Activated T-cell treated with anti-CD3 and anti-CD28 coated beads, Interleukin-2, amount 50 U/mL, for 72 hours (primary cell): ENCODE results near the gene ZNF865. TPM values are rescaled to one million over a fixed set of nuclear protein-coding genes. Genes with fewer than 3 reads are reported as not detected.

Experiments
- ATAC-seq, 2 donors: fragments of 150-1000 bp; cut with Tn5 transposase; replicated peaks in 1 of 2; 2 replicates each; pipeline ENCODE4 v1.10.0; 2021; ENCODE audit warnings: moderate library complexity in 2 of 2, mild to moderate bottlenecking in 1 of 2
- DNase-seq, 2 donors: peaks; one replicate each; pipeline ENCODE4 v3.0.0; 2021 to 2022; ENCODE audit warnings: mixed read lengths in 1 of 2
- H3K27ac Mint-ChIP-seq: one replicate; pipeline ENCODE4 v1.8.0; 2022; ENCODE audit warnings: mild to moderate bottlenecking, moderate library complexity, mixed read lengths
- H3K27me3 Mint-ChIP-seq: one replicate; pipeline ENCODE4 v1.8.0; 2022; ENCODE audit warnings: low read depth, mixed read lengths
- H3K36me3 Mint-ChIP-seq, 2 donors: one replicate each; pipeline ENCODE4 v1.8.0; 2022; ENCODE audit warnings: mixed read lengths in 2 of 2, mild to moderate bottlenecking in 1 of 2; ENCODE audit not compliant: insufficient read depth in 2 of 2
- H3K4me1 Mint-ChIP-seq: one replicate; pipeline ENCODE4 v1.8.0; 2022; ENCODE audit warnings: low read depth, mixed read lengths
- H3K4me3 Mint-ChIP-seq, 2 donors: one replicate each; pipeline ENCODE4 v1.8.0; 2022; ENCODE audit warnings: mild to moderate bottlenecking in 2 of 2, mixed read lengths in 2 of 2, moderate library complexity in 2 of 2
- H3K9me3 Mint-ChIP-seq, 2 donors: one replicate each; pipeline ENCODE4 v1.8.0; 2022; ENCODE audit warnings: mixed read lengths in 2 of 2
- total RNA-seq, 2 donors: library from RNA; stranded (reverse); gene quantifications; one replicate each; pipeline ENCODE4 v1.2.3, GENCODE V29; 2022

ZNF865 gene
- total RNA-seq, 2 donors from 2014 or later, result 12.9 to 13.2 TPM

DNA sequence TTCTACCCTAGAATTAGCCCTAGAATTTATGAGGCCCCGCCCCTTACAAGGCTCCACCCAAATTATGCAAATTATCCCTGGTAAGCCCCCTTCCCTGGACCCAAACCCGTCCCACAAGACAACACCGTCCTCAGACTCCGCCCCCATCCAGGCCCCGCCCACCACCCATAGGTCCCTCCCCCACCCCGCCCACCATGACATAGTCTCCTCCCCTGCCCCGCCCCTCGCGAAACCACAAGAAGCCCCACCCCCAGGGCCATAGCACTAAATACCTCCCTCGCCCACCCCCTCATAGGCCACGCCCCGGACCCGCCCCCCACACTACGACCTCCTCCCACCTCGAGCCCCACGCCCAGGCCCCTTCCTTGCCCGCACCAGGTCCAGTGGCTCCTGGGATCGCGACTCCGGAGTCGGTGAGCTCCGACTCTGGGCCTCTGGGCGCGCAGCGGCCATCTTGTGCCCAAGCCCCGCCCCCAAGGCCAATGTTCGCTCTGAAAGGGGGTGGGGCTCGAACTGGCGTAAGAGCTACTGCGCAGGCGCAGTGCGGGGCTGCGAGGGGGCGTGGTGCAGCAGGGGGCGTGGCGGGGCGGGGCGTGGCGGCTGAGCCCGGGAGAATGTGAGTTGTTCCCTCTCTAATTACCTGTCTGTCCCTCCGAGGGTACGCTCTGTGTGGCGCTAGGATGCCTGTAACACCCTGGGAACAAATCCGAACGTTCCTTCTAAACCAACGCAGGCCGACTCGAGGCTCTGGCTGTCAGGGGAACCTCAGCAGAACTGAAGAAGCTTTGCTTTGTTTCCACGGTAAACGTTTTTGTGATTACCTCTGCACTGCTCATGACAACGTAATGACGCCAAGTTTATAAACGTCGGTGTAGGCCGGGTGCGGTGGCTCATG lies 18.9 kb downstream of the ZNF865 start, which contains the start of gene ZNF784:
ZNF784 (minus strand) TSS at position 458 of the 895 bp plus-strand sequence; CDS start at position 453, 5 bp downstream.
- Mint-ChIP-seq H3K27ac (peak within 1 kb of the TSS; percentile 97), H3K36me3 (peaks cover 0 to 8% of the 10 kb centered on the region in 2 donors), H3K4me1 (peaks cover 52% of the 10 kb centered on the region), H3K4me3 (peak within 1 kb of the TSS; percentile 85 to 88), H3K9me3 (no peaks in the 10 kb centered on the region), H3K27me3 (peaks cover 6% of the 10 kb centered on the region)
- DNase-seq (peak; percentile 92 to 96), ATAC-seq (peak; percentile 67 to 72)

DNA sequence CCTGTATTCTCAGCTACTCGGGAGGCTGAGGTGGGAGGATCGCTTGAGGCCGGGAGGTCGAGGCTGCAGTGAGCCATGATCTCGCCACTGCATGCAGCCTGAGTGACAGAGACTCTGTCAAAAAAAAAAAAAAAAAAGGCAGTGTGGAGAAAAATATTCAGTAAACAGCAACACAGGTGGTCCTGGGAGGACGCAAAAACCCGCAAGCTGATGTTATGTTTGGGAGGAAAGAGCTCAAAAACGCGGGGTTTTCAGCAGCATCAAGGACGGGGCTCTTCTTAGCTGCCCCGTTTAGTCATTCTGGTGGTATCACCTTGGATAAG lies 19.5 kb downstream of the ZNF865 start:
- no peak for ATAC-seq
- Mint-ChIP-seq H3K27me3 (peaks cover 6% of the 10 kb centered on the region), H3K27ac (peak overlapping the region; percentile 97), H3K4me1 (peaks cover 46% of the 10 kb centered on the region), H3K4me3 (peak overlapping the region; percentile 85 to 88), H3K9me3 (no peaks in the 10 kb centered on the region), H3K36me3 (peaks cover 0 to 3% of the 10 kb centered on the region in 2 donors)
- DNase-seq, result no peak

- peak; percentile 67 for DNase-seq
- H3K36me3 Mint-ChIP-seq, result no peaks in the 10 kb centered on the region
- peak overlapping the region; percentile 86 for H3K27ac Mint-ChIP-seq
- peak overlapping the region; percentile 69 to 83 for H3K4me3 Mint-ChIP-seq
- ATAC-seq, result peak; percentile 67 to 70
- H3K27me3 Mint-ChIP-seq, result peaks cover 6% of the 10 kb centered on the region
- H3K4me1 Mint-ChIP-seq, result peaks cover 35% of the 10 kb centered on the region
- no peaks in the 10 kb centered on the region for H3K9me3 Mint-ChIP-seq
These were observed 20.9 kb downstream of the ZNF865 start for GRCh38 chr19:55626350-55626749.

DNA sequence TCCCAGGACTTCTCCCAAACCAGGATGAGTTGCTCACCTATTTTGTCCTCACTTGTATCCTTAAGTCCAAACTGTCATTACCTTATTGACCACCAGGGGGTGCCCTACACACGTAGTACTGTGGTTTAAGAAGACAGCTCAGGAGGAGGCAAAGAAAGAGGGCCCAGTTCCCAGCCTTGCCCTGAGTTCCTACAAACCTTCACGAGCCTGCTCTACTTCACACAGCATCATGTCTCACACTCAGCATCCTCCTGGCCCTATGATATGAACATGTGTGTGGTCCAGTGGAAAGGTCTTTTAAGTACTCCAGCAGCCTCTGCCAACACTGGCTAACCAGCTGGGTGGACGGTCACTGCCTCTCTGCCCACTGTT lies 27.0 kb downstream of the ZNF865 start:
- Mint-ChIP-seq H3K27me3 (peaks cover 6% of the 10 kb centered on the region), H3K9me3 (no peaks in the 10 kb centered on the region), H3K36me3 (peaks cover 7 to 10% of the 10 kb centered on the region in 2 donors), H3K27ac (no peak overlapping the region), H3K4me3 (peak overlapping the region; percentile 15 to 54), H3K4me1 (peaks cover 52% of the 10 kb centered on the region)
- peak; percentile 38 to 41 for ATAC-seq
- peak; percentile 91 to 94 for DNase-seq

GRCh38 chr19:55633861-55634260 lies 28.4 kb downstream of the ZNF865 start:
- Mint-ChIP-seq H3K27ac (no peak overlapping the region), H3K4me1 (peaks cover 64% of the 10 kb centered on the region), H3K9me3 (no peaks in the 10 kb centered on the region), H3K36me3 (peaks cover 10% of the 10 kb centered on the region in 2 donors), H3K27me3 (no peaks in the 10 kb centered on the region), H3K4me3 (peak overlapping the region; percentile 95 to 99)
- ATAC-seq (no peak), DNase-seq (no peak)

GRCh38 chr19:55635334-55635717 lies 29.9 kb downstream of the ZNF865 start:
- DNase-seq, result peak in 1 of 2 donors; percentile 21
- peaks cover 12 to 13% of the 10 kb centered on the region in 2 donors for H3K36me3 Mint-ChIP-seq
- H3K9me3 Mint-ChIP-seq, result peaks cover 0 to 2% of the 10 kb centered on the region in 2 donors
- H3K27me3 Mint-ChIP-seq, result no peaks in the 10 kb centered on the region
- peak overlapping the region; percentile 100 for H3K27ac Mint-ChIP-seq
- ATAC-seq, result peak; percentile 10 to 41
- H3K4me3 Mint-ChIP-seq, result peak overlapping the region; percentile 95 to 99
- peaks cover 78% of the 10 kb centered on the region for H3K4me1 Mint-ChIP-seq

DNA sequence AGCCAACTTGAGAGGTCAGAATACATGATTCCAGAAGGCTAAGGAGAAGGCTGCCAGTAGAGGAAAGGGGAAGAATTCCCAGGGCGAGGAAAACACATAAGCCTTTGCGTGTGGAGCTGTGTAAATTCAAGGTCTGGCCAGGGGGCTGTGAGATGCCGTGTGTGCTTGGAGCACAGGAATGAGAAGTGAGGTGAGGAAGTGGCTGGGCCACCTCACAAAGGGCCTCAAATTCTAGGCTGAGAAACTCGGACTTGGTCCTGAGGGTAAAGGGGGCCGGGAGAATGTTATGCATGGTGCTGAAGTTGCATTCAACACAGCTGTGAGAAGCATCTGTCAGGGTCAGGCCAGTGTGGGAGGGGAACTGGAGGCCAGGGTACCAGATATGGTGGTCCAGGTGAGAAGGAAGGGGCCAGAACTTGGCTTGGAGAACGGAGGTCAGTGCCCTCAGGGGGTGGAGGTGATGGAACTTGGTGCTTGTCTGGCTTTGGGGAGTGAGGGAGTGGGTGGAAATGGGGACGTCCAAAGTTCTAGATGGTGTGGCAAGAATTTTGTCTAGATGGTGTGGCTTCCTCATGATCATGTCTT lies 30.5 kb downstream of the ZNF865 start:
- H3K4me3 Mint-ChIP-seq, result peak overlapping the region; percentile 95 to 99
- DNase-seq (no peak), ATAC-seq (no peak)
- H3K4me1 Mint-ChIP-seq, result peaks cover 81% of the 10 kb centered on the region
- no peaks in the 10 kb centered on the region for H3K27me3 Mint-ChIP-seq
- peaks cover 12 to 13% of the 10 kb centered on the region in 2 donors for H3K36me3 Mint-ChIP-seq
- H3K27ac Mint-ChIP-seq, result peak overlapping the region; percentile 100
- H3K9me3 Mint-ChIP-seq, result peaks cover 0 to 2% of the 10 kb centered on the region in 2 donors

- H3K4me1 Mint-ChIP-seq, result peaks cover 76% of the 10 kb centered on the region
- peak overlapping the region; percentile 100 for H3K27ac Mint-ChIP-seq
- DNase-seq (no peak), ATAC-seq (no peak)
- H3K4me3 Mint-ChIP-seq, result peak overlapping the region; percentile 95 to 99
- no peaks in the 10 kb centered on the region for H3K27me3 Mint-ChIP-seq
- peaks cover 0 to 2% of the 10 kb centered on the region in 2 donors for H3K9me3 Mint-ChIP-seq
- H3K36me3 Mint-ChIP-seq, result peaks cover 13 to 14% of the 10 kb centered on the region in 2 donors
These were observed 31.3 kb downstream of the ZNF865 start for GRCh38 chr19:55636723-55637122.

DNA sequence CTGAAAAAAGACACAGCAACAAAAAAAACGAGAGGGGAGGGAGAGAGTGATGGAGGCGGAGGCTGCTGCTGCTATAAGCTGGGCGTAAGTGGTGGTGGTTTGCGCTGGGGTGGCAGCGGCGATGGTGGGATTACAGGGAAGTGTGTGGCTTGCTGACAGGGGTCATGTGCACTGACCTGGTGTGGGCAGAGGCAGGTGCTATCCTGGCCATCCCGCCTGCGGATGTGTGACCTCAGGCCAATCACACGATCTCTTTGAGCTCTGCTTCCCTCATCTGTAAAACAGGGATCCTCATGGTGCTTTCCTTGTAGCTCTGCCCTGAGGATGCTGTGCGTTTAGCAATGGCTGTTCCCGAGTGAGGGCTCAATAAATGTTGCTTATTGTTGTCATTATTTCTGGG lies 32.1 kb downstream of the ZNF865 start:
- H3K27ac Mint-ChIP-seq, result peak overlapping the region; percentile 58
- ATAC-seq, result no peak
- H3K36me3 Mint-ChIP-seq, result peaks cover 14 to 18% of the 10 kb centered on the region in 2 donors
- no peak for DNase-seq
- peaks cover 72% of the 10 kb centered on the region for H3K4me1 Mint-ChIP-seq
- peak overlapping the region; percentile 37 to 95 for H3K4me3 Mint-ChIP-seq
- H3K9me3 Mint-ChIP-seq, result peaks cover 0 to 2% of the 10 kb centered on the region in 2 donors
- no peaks in the 10 kb centered on the region for H3K27me3 Mint-ChIP-seq

DNA sequence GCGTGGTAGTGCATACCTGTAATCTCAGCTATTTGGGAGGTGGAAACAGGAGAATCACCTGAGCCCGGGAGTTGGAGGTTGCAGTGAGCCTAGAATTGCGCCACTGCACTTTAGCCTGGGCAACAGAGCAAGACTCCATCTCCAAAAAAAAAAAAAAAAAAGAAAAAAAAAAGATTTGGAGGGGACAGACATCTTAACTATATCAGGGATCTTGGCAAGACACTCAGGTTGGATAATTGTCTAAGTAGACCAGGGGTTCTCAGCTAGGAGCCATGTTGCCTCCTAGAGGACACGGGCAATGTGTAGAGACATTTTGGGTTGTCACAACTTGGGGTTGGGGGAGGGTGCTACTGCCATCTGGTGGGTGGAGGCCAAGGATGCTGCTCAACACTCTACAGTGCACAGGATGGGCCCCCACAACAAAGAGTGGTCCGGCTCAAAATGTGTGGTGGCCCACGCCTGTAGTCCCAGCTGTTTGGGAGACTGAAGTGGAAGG lies 33.5 kb downstream of the ZNF865 start:
- H3K4me3 Mint-ChIP-seq, result peak overlapping the region; percentile 38 to 68
- ATAC-seq, result no peak
- H3K27ac Mint-ChIP-seq, result peak overlapping the region; percentile 43

GRCh38 chr19:55640043-55640576 lies 34.7 kb downstream of the ZNF865 start:
- peak; percentile 37 to 52 for ATAC-seq

More for the DNA sequence above, 33.5 kb downstream of the ZNF865 start:
- DNase-seq, result peak; percentile 67 to 77
- Mint-ChIP-seq H3K4me1 (peaks cover 75% of the 10 kb centered on the region), H3K36me3 (peaks cover 17 to 22% of the 10 kb centered on the region in 2 donors), H3K9me3 (peaks cover 0 to 2% of the 10 kb centered on the region in 2 donors), H3K27me3 (no peaks in the 10 kb centered on the region)

GRCh38 chr19:55640577-55641425 lies 35.4 kb downstream of the ZNF865 start, which contains the start of gene ZNF580:
TSS of gene ZNF580 (plus strand) at chr19:55641002. CDS start at chr19:55642509, 1,507 bp downstream.
- peaks cover 7 to 18% of the 10 kb centered on the region in 2 donors for H3K36me3 Mint-ChIP-seq
- H3K4me3 Mint-ChIP-seq, result peak within 1 kb of the TSS; percentile 89 to 96
- H3K9me3 Mint-ChIP-seq, result peaks cover 0 to 2% of the 10 kb centered on the region in 2 donors
- no peaks in the 10 kb centered on the region for H3K27me3 Mint-ChIP-seq
- peak within 1 kb of the TSS; percentile 82 for H3K27ac Mint-ChIP-seq
- ATAC-seq (peak; percentile 44 to 59), DNase-seq (peak; percentile 72 to 78)
- peaks cover 76% of the 10 kb centered on the region for H3K4me1 Mint-ChIP-seq

More at GRCh38 chr19:55640043-55640576, 34.7 kb downstream of the ZNF865 start:
- Mint-ChIP-seq H3K36me3 (peaks cover 12 to 17% of the 10 kb centered on the region in 2 donors), H3K4me1 (peaks cover 76% of the 10 kb centered on the region), H3K27me3 (no peaks in the 10 kb centered on the region), H3K27ac (peak overlapping the region; percentile 31), H3K4me3 (peak overlapping the region; percentile 76 to 79), H3K9me3 (peaks cover 0 to 2% of the 10 kb centered on the region in 2 donors)
- DNase-seq, result peak; percentile 77 to 88
